Coronary artery (tissue), 2 donors: ENCODE measurements around the gene SCN5A.
A peak's percentile ranks its signal among the peaks of the same experiment; 100 is the strongest.

Experiments used
- DNase-seq: peaks from one replicate; pipeline ENCODE4 v3.0.0-alpha.2; 2017; ENCODE audit warnings: low spot score
- H3K27ac ChIP-seq, 2 donors: fragments of 200-600 bp; sonication (generic); one replicate each; pipeline ENCODE4 v1.5.1; 2016 to 2019
- H3K4me3 ChIP-seq: fragments of 200-600 bp; sonication (generic); 2 replicates; pipeline ENCODE4 v1.5.1; 2016; ENCODE audit warnings: mild to moderate bottlenecking, moderate library complexity
- TF ChIP-seq, protein P1 (sequence below): fragments of 200-600 bp; sonication (generic); IDR thresholded peaks from one replicate; pipeline ENCODE4 v1.5.1; 2019; ENCODE audit warnings: antibody characterized with exemption

The SCN5A gene

DNA sequence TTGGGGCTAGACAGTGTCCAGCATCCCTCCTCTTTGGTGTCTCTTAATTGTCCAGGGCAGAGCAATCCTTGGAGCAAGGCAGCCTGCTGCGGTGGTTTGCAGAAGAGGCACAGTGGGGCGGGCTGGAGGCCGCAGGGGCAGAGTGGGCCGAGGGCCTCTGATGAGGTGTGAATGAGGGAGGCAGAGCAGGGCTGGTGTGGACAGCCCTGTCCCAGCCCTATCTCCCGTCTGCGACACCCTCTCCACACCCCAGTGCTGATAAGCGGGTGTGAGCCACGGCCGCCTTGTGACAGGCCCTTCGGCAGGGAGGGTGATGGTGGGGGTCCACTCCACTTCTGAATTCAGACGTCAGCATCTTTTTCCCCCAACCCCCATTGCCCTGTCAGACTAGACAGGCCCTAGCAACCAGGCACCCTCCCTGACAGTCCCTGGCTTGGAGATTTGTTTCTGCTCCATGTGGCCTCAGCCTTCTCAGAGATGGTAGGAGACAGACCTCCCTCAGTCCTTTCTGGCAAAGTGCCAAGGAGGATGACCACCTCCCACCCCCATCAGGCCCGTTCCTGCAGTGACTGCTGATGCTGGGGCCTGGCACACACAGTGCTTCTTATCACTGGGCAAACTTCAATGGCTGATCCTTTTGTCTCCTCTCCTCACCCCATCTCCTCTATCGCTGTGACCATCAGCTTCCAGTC lies 116.1 kb downstream of the SCN5A start:
- DNase-seq, result no peak
- H3K27ac ChIP-seq, result no peak overlapping the region
- TF ChIP-seq, protein P1, sequence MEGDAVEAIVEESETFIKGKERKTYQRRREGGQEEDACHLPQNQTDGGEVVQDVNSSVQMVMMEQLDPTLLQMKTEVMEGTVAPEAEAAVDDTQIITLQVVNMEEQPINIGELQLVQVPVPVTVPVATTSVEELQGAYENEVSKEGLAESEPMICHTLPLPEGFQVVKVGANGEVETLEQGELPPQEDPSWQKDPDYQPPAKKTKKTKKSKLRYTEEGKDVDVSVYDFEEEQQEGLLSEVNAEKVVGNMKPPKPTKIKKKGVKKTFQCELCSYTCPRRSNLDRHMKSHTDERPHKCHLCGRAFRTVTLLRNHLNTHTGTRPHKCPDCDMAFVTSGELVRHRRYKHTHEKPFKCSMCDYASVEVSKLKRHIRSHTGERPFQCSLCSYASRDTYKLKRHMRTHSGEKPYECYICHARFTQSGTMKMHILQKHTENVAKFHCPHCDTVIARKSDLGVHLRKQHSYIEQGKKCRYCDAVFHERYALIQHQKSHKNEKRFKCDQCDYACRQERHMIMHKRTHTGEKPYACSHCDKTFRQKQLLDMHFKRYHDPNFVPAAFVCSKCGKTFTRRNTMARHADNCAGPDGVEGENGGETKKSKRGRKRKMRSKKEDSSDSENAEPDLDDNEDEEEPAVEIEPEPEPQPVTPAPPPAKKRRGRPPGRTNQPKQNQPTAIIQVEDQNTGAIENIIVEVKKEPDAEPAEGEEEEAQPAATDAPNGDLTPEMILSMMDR, result no peak
- no peak overlapping the region for H3K4me3 ChIP-seq

DNA sequence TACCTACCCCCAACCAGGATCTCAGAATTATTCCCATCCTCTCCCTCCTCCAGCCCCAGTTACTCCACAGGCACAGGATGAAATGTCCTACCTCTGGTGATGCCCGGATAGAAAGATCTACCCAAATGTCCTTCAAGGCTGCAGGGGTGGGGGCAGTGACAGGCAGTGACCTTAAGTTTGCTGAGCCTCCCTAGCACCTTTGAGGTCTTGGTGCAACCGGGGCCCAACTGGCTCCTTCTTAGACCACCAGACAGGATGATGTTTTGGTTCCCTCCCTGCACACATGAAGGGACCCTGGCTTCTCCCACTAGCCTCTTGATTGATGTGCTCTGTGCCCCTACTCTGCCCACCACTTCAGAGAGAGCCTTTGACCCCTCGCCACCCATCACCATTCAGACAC lies 117.0 kb downstream of the SCN5A start:
- TF ChIP-seq, protein P1, result no peak
- Histone ChIP-seq H3K4me3 (no peak overlapping the region), H3K27ac (no peak overlapping the region)
- no peak for DNase-seq

DNA sequence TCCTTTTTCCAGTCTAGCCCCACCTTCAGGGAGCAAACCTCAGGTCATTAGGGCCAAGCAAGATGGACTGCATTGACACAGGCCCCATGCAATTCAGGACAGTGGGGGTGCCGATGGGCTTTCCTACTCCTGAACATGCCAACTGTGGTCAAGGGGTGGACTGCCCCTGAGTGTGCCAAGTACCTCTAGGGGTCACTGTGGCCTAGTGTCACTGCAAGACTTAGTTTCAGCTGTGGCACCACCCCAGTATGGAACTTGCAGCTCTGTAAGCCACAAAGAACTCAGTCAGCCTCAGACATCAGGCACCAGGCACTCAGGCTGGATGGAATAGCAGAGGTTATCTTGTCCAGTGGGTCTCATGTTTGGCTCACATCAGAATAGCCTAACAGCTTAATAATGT lies 121.0 kb downstream of the SCN5A start:
- no peak overlapping the region for H3K4me3 ChIP-seq

DNA sequence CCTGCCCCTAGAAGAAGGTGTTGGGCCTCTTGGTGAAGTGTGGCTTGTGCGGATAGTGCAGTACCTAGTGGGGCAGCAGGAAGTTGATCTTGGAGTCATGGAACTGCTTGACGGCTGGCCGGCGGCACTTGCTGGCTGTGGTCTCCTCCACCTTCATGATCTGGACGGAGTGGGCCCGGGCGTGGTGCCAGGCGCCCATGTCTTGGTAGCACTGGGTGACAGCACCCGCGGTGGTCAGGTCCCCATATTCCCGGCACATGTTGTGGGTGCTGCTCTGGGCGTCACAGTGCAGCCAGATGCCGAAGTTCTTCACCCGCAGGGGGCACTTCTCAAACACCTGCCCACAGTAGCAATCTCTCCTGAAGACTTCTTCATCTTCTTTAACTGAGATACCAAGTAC lies 122.7 kb downstream of the SCN5A start:
- DNase-seq, result no peak
- Histone ChIP-seq H3K27ac (no peak overlapping the region), H3K4me3 (no peak overlapping the region)
- TF ChIP-seq, protein P1, result no peak

More for the DNA sequence above, 121.0 kb downstream of the SCN5A start:
- H3K27ac ChIP-seq, result no peak overlapping the region
- DNase-seq, result no peak
- TF ChIP-seq, protein P1, result no peak

DNA sequence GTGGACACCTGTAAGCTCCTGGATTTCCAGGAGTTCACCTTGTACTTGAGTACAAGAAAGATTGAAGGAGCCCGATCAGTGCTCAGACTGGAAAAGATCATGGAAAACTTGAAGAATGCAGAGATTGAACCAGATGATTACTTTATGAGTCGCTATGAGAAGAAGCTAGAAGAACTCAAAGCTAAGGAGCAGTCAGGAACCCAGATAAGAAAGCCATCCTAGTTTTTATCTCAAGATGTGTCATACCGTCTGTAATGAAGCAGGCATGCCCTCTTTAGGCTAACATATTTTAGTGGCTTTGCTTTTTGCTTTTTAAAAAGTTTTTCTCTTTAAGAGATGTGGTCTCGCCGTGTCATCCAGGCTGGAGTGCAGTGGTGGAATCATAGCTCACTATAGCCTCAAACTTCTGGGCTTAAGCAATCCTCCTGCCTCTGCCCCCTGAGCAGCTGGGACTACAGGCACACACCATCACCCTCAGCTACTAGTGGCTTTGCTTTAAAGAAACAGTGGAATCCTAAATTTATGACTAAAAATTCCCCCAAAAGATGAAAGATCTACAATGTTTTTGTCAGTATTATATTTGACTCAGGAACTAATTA lies 125.2 kb downstream of the SCN5A start:
- TF ChIP-seq, protein P1, result no peak
- DNase-seq, result no peak
- Histone ChIP-seq H3K4me3 (no peak overlapping the region), H3K27ac (no peak overlapping the region)

DNA sequence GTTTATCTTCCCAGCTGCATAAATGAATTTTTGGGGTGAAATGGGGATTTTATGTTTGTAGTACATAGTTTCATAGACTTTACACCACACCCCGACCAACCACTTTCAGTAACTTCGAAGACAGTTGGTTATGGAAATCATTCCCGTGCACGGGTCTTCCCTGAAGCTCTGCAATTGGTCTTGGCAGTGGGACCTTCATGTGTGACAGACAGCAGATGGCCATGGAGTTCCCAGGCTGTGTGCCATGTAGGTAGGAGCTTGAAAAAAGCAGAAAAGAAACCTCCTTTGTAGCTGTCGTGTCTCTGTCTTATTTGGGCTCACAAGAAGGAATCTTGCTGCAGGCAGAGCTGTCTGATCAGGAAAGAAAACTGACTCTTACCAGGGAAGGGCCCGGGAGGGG lies 127.5 kb downstream of the SCN5A start:
- no peak overlapping the region for H3K27ac ChIP-seq
- DNase-seq, result no peak
- TF ChIP-seq, protein P1, result no peak
- no peak overlapping the region for H3K4me3 ChIP-seq

DNA sequence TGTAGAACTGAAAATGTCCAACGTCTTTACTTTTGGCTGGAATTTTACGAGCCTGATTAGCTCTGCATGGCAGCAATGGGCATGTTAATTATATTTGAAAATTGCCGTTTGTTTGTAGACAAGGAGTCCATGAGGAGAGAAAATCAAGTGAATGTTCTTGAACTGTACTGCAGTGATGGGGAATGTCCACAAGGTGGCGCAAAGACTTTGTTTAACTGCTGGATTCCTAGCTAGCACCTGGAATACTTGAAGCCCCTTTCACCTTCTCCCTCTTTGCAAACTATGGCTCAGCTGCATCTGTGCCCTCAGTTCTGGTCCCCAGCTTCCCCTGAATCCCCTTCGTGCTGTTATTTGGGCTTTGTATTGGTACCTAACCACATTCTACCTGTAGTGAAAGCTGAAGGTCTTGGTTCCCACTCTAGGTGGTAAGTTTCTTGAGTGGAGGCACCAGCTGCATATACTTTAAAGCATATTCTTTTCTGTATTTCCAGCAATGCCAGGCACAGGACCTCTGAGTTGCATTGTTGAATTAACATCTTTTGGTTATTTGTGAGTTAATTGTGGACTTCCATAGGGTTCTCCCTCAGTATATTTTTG lies 128.0 kb downstream of the SCN5A start:
- DNase-seq, result no peak
- no peak overlapping the region for H3K4me3 ChIP-seq
- H3K27ac ChIP-seq, result no peak overlapping the region
- TF ChIP-seq, protein P1, result peak; percentile 88
